Smooth muscle cell (in vitro differentiated cells): ENCODE data around the gene MRFAP1L1. TPM values are rescaled to one million over a fixed set of nuclear protein-coding genes. Genes with fewer than 3 reads are reported as not detected.

Source experiments
- DNase-seq: peaks from one replicate; lab custom pipeline; 2025; ENCODE audit not compliant: unreplicated experiment; lab: John Stamatoyannopoulos, UW
- H2AFZ ChIP-seq: fragments of 200-600 bp; sonication (generic); 2 replicates; pipeline ENCODE4 v1.6.0; 2016; ENCODE audit warnings: antibody characterized with exemption, low read depth, mild to moderate bottlenecking
- H3F3A ChIP-seq: fragments of 200-600 bp; sonication (generic); 2 replicates; pipeline ENCODE4 v1.6.0; 2017; ENCODE audit warnings: antibody characterized with exemption, low read depth
- H3K27ac ChIP-seq: fragments of 200-600 bp; sonication (generic); 2 replicates; pipeline ENCODE4 v1.5.1; 2016; ENCODE audit warnings: low read depth, mild to moderate bottlenecking
- H3K27me3 ChIP-seq: fragments of 200-600 bp; sonication (generic); 2 replicates; pipeline ENCODE4 v1.6.1; 2016; ENCODE audit warnings: low read depth, mild to moderate bottlenecking
- H3K36me3 ChIP-seq: fragments of 200-600 bp; sonication (generic); 2 replicates; pipeline ENCODE4 v1.5.1; 2016; ENCODE audit warnings: low read depth
- H3K4me1 ChIP-seq: fragments of 200-600 bp; sonication (generic); 2 replicates; pipeline ENCODE4 v1.5.1; 2016; ENCODE audit warnings: low read depth
- H3K4me2 ChIP-seq: fragments of 200-600 bp; sonication (generic); 2 replicates; pipeline ENCODE4 v1.6.0; 2016; ENCODE audit warnings: mild to moderate bottlenecking
- H3K4me3 ChIP-seq: fragments of 200-600 bp; sonication (generic); 2 replicates; pipeline ENCODE4 v1.5.1; 2016; ENCODE audit warnings: mild to moderate bottlenecking
- H3K79me2 ChIP-seq: fragments of 200-600 bp; sonication (generic); 2 replicates; pipeline ENCODE4 v1.6.0; 2016; ENCODE audit warnings: low read depth, mild to moderate bottlenecking
- H3K9ac ChIP-seq: fragments of 200-600 bp; sonication (generic); 2 replicates; pipeline ENCODE4 v1.6.0; 2016; ENCODE audit warnings: low read depth
- H3K9me3 ChIP-seq: fragments of 200-600 bp; sonication (generic); replicated peaks from 2 replicates; pipeline ENCODE4 v1.5.1; 2016; ENCODE audit warnings: low read depth
- H4K20me1 ChIP-seq: fragments of 200-600 bp; sonication (generic); 2 replicates; pipeline ENCODE4 v1.6.0; 2016; ENCODE audit warnings: low read depth
- CTCF ChIP-seq: fragments of 200-600 bp; sonication (generic); IDR thresholded peaks from 2 replicates; pipeline ENCODE4 v1.5.1; 2017; ENCODE audit warnings: borderline replicate concordance, mild to moderate bottlenecking, antibody characterized with exemption; ENCODE audit not compliant: insufficient read depth, poor library complexity, severe bottlenecking
- WGBS: methylation state at CpG from one replicate; pipeline ENCODE4 v1.1.7; 2016; ENCODE audit warnings: low lambda C conversion rate; 5-methylcytosine and 5-hydroxymethylcytosine counted together
- polyA plus RNA-seq: library from polyadenylated mRNA; unstranded; fragments of >200 nt; fragmentation: Nextera tagmentation; extraction: Ambion mirVana; gene quantifications from 2 replicates; pipeline ENCODE4 v1.2.1, GENCODE V29; 2016
- total RNA-seq: library from RNA; depleted of rRNA; stranded (reverse); fragments of >200 nt; gene quantifications from 2 replicates; pipeline ENCODE4 v1.2.3, GENCODE V29; 2014

The MRFAP1L1 gene
- total and polyA plus RNA-seq, 2 experiments from 2014 or later: 48.9 to 67.1 TPM

GRCh38 chr4:6692379-6692778 lies 17.3 kb downstream of the MRFAP1L1 start:
- Histone ChIP-seq H3K79me2 (no peaks in the 10 kb centered on the region), H3K9ac (no peak overlapping the region), H3K4me3 (no peak overlapping the region), H3K4me2 (no peak overlapping the region), H4K20me1 (no peaks in the 10 kb centered on the region), H3K27me3 (no peaks in the 10 kb centered on the region), H3K27ac (peak overlapping the region; percentile 67), H3K36me3 (no peaks in the 10 kb centered on the region), H3K9me3 (no peaks in the 10 kb centered on the region), H3K4me1 (peaks cover 4% of the 10 kb centered on the region), H2AFZ (no peak overlapping the region), H3F3A (peaks cover 10% of the 10 kb centered on the region)
- TF ChIP-seq CTCF: no peak
- DNase-seq: no peak
- WGBS: 94% methylated on average over 8 of the region's 8 CpGs

GRCh38 chr4:6689506-6689960 lies 20.1 kb downstream of the MRFAP1L1 start:
- Histone ChIP-seq H3K27me3 (no peaks in the 10 kb centered on the region), H3K4me2 (peak overlapping the region; percentile 79), H2AFZ (no peak overlapping the region), H3K79me2 (no peaks in the 10 kb centered on the region), H3K27ac (peak overlapping the region; percentile 67), H3K4me1 (peaks cover 4% of the 10 kb centered on the region), H3K36me3 (no peaks in the 10 kb centered on the region), H4K20me1 (no peaks in the 10 kb centered on the region), H3K9ac (peak overlapping the region; percentile 32), H3K9me3 (no peaks in the 10 kb centered on the region), H3F3A (peaks cover 10% of the 10 kb centered on the region), H3K4me3 (no peak overlapping the region)
- no peak for TF ChIP-seq CTCF
- 84% methylated on average over 14 of the region's 15 CpGs for WGBS
- no peak for DNase-seq

GRCh38 chr4:6688879-6689505 lies 20.7 kb downstream of the MRFAP1L1 start:
- peak overlapping the region; percentile 67 for H3K27ac ChIP-seq
- WGBS: 14% methylated on average over 23 of the region's 23 CpGs
- peak overlapping the region; percentile 1 for H2AFZ ChIP-seq
- H3K4me1 ChIP-seq: peaks cover 4% of the 10 kb centered on the region
- H3K27me3 ChIP-seq: no peaks in the 10 kb centered on the region
- H3K9me3 ChIP-seq: no peaks in the 10 kb centered on the region
- peaks cover 10% of the 10 kb centered on the region for H3F3A ChIP-seq
- no peaks in the 10 kb centered on the region for H4K20me1 ChIP-seq
- H3K4me2 ChIP-seq: peak overlapping the region; percentile 79
- DNase-seq: peak; percentile 36
- no peak overlapping the region for H3K4me3 ChIP-seq
- H3K9ac ChIP-seq: peak overlapping the region; percentile 32
- no peak for TF ChIP-seq CTCF
- H3K79me2 ChIP-seq: no peaks in the 10 kb centered on the region
- no peaks in the 10 kb centered on the region for H3K36me3 ChIP-seq
